Measurements from ENCODE around the gene ZNF880. TPM values are rescaled to one million over a fixed set of nuclear protein-coding genes. Genes with fewer than 3 reads are reported as not detected.
A peak's percentile ranks its signal among the peaks of the same experiment; 100 is the strongest.

ZNF880 gene
- total RNA-seq: 10 to 100 TPM; 15.2 to 19.7 (median 15.7) TPM

DNA sequence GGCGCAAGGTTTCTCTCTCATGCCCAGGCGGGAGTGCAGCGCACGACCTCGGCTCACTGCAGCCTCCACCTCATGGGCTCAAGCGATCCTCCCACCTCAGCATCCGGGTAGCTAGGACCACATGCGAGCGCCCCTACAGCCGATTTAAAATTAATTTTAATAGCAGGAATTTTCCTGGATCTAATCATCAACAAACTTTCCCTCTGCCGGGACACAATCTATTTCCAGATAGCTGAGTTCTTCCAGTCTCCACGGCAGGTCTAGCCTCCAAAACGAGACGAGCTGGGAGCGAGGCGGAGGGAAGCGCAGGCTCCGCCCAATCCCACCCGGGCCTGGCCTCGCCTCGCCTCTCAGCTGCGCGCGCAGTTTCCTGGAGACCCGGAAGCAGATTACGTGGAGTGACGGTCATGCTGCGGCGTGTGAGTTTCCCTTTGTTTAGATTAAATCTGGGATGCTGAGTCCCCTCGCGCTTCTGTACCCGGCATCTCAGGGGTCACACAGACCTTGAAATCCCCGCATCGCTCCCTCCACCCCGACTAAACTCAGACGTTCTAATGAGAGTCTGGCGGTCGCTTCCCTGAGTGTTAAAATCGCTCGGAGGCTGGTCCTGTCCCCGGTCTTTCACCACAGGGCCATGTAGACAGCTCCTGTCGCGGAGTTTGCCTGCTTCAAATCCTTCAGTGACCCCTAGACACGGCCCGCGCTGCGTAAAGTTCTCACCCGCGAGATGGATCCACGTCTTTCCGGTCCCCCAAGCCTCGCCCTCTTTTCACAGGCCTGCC, at the start of gene ZNF880:
TSS of gene ZNF880 (plus strand) at position 365 of the 782 bp plus-strand sequence. CDS start at position 408, 43 bp downstream.
- H3K4me3 ChIP-seq (ENCODE audit: low read depth, poor library complexity, severe bottlenecking): peak within 1 kb of the TSS; percentile 79
- WGBS, 2 donors: 1% methylated on average over 52 of the region's 52 CpGs
- TF ChIP-seq, protein P1, sequence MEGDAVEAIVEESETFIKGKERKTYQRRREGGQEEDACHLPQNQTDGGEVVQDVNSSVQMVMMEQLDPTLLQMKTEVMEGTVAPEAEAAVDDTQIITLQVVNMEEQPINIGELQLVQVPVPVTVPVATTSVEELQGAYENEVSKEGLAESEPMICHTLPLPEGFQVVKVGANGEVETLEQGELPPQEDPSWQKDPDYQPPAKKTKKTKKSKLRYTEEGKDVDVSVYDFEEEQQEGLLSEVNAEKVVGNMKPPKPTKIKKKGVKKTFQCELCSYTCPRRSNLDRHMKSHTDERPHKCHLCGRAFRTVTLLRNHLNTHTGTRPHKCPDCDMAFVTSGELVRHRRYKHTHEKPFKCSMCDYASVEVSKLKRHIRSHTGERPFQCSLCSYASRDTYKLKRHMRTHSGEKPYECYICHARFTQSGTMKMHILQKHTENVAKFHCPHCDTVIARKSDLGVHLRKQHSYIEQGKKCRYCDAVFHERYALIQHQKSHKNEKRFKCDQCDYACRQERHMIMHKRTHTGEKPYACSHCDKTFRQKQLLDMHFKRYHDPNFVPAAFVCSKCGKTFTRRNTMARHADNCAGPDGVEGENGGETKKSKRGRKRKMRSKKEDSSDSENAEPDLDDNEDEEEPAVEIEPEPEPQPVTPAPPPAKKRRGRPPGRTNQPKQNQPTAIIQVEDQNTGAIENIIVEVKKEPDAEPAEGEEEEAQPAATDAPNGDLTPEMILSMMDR (IDR thresholded peaks at IDR 0.05): no peak
- no peak for TF ChIP-seq POLR2A (IDR thresholded peaks at IDR 0.05)
- DNase-seq (ENCODE audit: low spot score in 2 of 2): peak; percentile 90 to 98
- intact Hi-C loops (cut with DNase I; ENCODE audit: low total_unique reads): no loop called here

DNA sequence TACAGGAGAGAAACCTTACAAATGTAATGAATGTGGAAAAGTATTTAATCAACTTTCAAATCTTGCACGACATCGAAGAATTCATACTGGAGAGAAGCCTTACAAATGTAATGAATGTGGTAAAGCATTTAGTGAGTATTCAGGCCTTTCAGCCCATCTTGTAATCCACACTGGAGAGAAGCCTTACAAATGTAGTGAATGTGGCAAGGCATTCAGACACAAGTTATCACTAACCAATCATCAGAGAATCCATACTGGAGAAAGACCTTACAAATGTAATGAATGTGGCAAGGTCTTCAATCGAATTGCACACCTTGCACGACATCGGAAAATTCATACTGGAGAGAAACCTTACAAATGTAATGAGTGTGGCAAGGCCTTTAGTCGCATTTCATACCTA, 47.3 kb upstream of the ZNF880 start:
- DNase-seq (ENCODE audit: low spot score in 2 of 2): no peak
- no peak overlapping the region for H3K4me3 ChIP-seq (ENCODE audit: low read depth, poor library complexity, severe bottlenecking)
- WGBS, 2 donors: 94 to 97% methylated on average over 6 of the region's 6 CpGs
- no peak for TF ChIP-seq POLR2A (IDR thresholded peaks at IDR 0.05)
- TF ChIP-seq, protein P1 (IDR thresholded peaks at IDR 0.05): no peak
- intact Hi-C loops (cut with DNase I; ENCODE audit: low total_unique reads): no loop called here

DNA sequence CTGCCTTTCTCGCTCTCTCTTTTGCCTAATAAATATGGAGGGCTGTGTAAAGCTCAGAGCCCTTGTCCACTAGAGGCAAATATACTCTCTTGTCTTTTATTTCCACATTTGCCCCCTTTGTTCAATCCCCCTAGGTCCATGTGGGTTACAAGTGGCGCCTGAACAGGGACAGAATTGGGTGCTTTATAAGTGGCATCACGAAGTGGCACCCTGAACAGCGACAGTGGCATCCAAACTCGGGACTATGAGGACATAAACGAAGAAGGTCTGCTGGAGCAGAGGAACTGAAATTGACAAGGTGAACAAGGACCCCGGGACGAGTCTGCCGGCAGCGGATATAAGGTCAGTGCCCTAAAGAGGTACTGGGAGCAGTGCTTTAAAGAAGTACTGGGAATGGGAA, 38.0 kb upstream of the ZNF880 start:
- 90 to 95% methylated on average over 10 of the region's 10 CpGs for WGBS, 2 donors
- H3K4me3 ChIP-seq (ENCODE audit: low read depth, poor library complexity, severe bottlenecking): no peak overlapping the region
- intact Hi-C loops (cut with DNase I; ENCODE audit: low total_unique reads): no loop called here
- no peak for DNase-seq (ENCODE audit: low spot score in 2 of 2)
- TF ChIP-seq, protein P1 (IDR thresholded peaks at IDR 0.05): no peak
- no peak for TF ChIP-seq POLR2A (IDR thresholded peaks at IDR 0.05)

DNA sequence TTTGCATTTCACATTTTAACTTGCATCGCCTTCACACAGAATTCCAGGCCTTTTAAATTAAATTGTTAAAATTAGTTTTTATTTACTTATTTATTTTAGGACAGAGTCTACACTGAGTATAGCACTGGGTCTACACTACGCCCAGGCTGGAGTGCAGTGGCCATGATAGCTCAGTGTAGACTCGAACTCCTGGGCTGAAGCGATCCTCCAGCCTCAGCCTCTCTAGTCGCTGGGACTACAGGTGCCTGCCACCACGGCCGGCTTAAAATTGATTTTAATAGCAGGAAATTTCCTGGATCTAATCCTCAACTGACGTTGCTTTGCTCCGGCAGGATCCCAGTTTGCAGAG, 34.0 kb upstream of the ZNF880 start:
- peak overlapping the region; percentile 46 for H3K4me3 ChIP-seq (ENCODE audit: low read depth, poor library complexity, severe bottlenecking)
- no peak for DNase-seq (ENCODE audit: low spot score in 2 of 2)
- 48 to 59% methylated on average over 9 of the region's 9 CpGs for WGBS, 2 donors
- TF ChIP-seq, protein P1 (IDR thresholded peaks at IDR 0.05): no peak
- TF ChIP-seq POLR2A (IDR thresholded peaks at IDR 0.05): no peak
- intact Hi-C loops (cut with DNase I; ENCODE audit: low total_unique reads): no loop called here

DNA sequence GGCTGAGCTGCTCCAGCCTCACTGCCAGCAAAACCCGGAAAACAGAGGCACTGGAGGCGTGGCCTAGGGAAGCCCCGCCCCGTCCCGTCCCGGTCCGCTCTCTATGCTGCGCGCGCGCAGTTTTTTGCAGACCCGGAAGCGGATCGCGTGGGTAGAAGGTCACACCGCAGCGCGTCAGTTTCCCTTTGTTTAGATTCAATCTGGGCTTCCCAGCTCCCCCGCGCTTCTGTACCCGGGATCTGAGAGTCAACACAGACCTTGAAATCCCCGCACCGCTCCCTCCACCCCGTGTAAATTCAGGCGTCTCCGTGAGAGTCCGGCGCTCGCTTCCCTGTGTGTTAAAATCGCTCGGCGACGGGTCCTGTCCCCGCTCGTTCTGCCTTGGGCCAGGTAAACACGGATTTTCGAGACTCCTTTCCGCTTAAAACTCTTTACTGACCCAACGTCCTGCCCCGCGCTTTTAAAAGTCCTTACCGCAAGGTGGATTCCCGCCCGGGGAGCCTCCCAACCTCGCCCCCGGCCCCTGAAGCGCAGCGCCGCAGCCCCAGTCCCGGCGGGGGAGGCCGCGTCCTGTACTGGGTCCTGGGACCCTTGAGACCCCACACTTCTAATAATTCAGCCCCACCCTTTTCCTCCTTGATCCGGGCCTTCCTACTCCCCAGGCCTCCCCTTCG, 33.5 kb upstream of the ZNF880 start, which contains the start of gene ZNF610:
TSS of gene ZNF610 (plus strand) at position 127 of the 674 bp plus-strand sequence. CDS start 12,930 bp downstream, outside the sequence.
- 1 to 2% methylated on average over 53 to 55 of the region's 55 CpGs for WGBS, 2 donors
- intact Hi-C loops (cut with DNase I; ENCODE audit: low total_unique reads): no loop called here
- TF ChIP-seq POLR2A (IDR thresholded peaks at IDR 0.05): no peak
- TF ChIP-seq, protein P1 (IDR thresholded peaks at IDR 0.05): no peak
- peak within 1 kb of the TSS; percentile 46 for H3K4me3 ChIP-seq (ENCODE audit: low read depth, poor library complexity, severe bottlenecking)
- peak; percentile 79 to 97 for DNase-seq (ENCODE audit: low spot score in 2 of 2)
